ENCODE data around the gene CSMD2.

GRCh38 chr1:33736496-33736895, 428.5 kb downstream of the CSMD2 start:
- no peak for TF ChIP-seq CTCF (conservative IDR thresholded peaks at IDR 0.05; ENCODE audit: low read length)
- no peak for TF ChIP-seq EZH2phosphoT487 (IDR thresholded peaks at IDR 0.05; ENCODE audit: borderline replicate concordance)
